Lung (tissue), 16 donors: ENCODE data around the gene TNFSF4. TPM values are rescaled to one million over a fixed set of nuclear protein-coding genes. Genes with fewer than 3 reads are reported as not detected.
A peak's percentile ranks its signal among the peaks of the same experiment; 100 is the strongest.

ENCODE experiments used
- ATAC-seq: fragments of 200-7000 bp; cut with Tn5 transposase; one replicate; pipeline ENCODE4 v1.9.1; 2020; ENCODE audit warnings: moderate number of reproducible peaks; ENCODE audit not compliant: insufficient read depth, low FRiP score
- DNase-seq, 3 donors: peaks; one replicate each; pipeline ENCODE4 v3.0.0-alpha.2; 2013 to 2017
- H3K27ac ChIP-seq, 2 donors: one replicate each; pipeline ENCODE4 v1.5.1; 2013; ENCODE audit warnings: mild to moderate bottlenecking in 2 of 2, moderate library complexity in 2 of 2, control low read depth in 1 of 2, inconsistent platforms in 1 of 2, low read depth in 1 of 2, low read length in 1 of 2
- H3K27me3 ChIP-seq, 3 donors: one replicate each; pipeline ENCODE4 v1.5.1; 2013; ENCODE audit warnings: low read length in 2 of 3; ENCODE audit not compliant: control insufficient read depth in 3 of 3, insufficient read depth in 3 of 3
- H3K36me3 ChIP-seq, 4 donors: one replicate each; pipeline ENCODE4 v1.5.1; 2013; ENCODE audit warnings: low read length in 4 of 4, mild to moderate bottlenecking in 1 of 4, moderate library complexity in 1 of 4; ENCODE audit not compliant: control insufficient read depth in 4 of 4, insufficient read depth in 4 of 4
- H3K4me1 ChIP-seq, 5 donors: one replicate each; pipeline ENCODE4 v1.5.1; 2013; ENCODE audit warnings: low read length in 5 of 5, mild to moderate bottlenecking in 2 of 5, moderate library complexity in 1 of 5; ENCODE audit not compliant: control insufficient read depth in 5 of 5, insufficient read depth in 5 of 5
- H3K4me3 ChIP-seq: one replicate; pipeline ENCODE4 v1.5.1; 2013; ENCODE audit warnings: mild to moderate bottlenecking, control low read depth, moderate library complexity
- H3K9ac ChIP-seq, 2 donors: one replicate each; pipeline ENCODE4 v1.5.1; 2013; ENCODE audit warnings: low read length in 2 of 2, control low read depth in 1 of 2; ENCODE audit not compliant: insufficient read depth in 1 of 2
- H3K9me3 ChIP-seq, 4 donors: one replicate each; pipeline ENCODE4 v1.5.1; 2013; ENCODE audit warnings: low read length in 3 of 4, mild to moderate bottlenecking in 1 of 4, moderate library complexity in 1 of 4; ENCODE audit not compliant: control insufficient read depth in 4 of 4, insufficient read depth in 3 of 4
- CTCF ChIP-seq: IDR thresholded peaks from 2 replicates; pipeline ENCODE4 v1.5.1; 2012; ENCODE audit warnings: mild to moderate bottlenecking; ENCODE audit errors: control extremely low read depth, extremely low read depth
- WGBS, 2 donors: extraction: QIAGEN DNeasy Blood & Tissue Kit; methylation state at CpG; one replicate each; pipeline ENCODE4 v1.1.7; 2013; 5-methylcytosine and 5-hydroxymethylcytosine counted together
- long read RNA-seq, 5 donors: transcript quantifications; one replicate each; lab custom pipeline, GENCODE V29; 2026
- polyA plus RNA-seq, 2 donors: library from polyadenylated mRNA; stranded (reverse); fragments of 200-250 nt; gene quantifications; one replicate each; pipeline ENCODE4 v1.2.1, GENCODE V29; 2013
- total RNA-seq, 2 donors: library from RNA; depleted of rRNA in 1 of 2; stranded (reverse); fragments of >200 nt in 1 of 2; gene quantifications; one replicate each; pipeline ENCODE4 v1.2.1, GENCODE V29; 2014 to 2021
- donor health status: control.
- donor health status: control.
- donor health status: Bipolar disorder and iron deficiency.
- donor health status: healthy.
- donor health status: DM: yes; HTN: yes; CAD: no.

TNFSF4 gene, protein sequence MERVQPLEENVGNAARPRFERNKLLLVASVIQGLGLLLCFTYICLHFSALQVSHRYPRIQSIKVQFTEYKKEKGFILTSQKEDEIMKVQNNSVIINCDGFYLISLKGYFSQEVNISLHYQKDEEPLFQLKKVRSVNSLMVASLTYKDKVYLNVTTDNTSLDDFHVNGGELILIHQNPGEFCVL
- total RNA-seq = 1 to 10 TPM; 1.2 to 2.5 TPM
- 1 to 10 TPM in 1 of 2 donors, under 1 TPM in 1; 0.59 to 1.0 TPM for polyA plus RNA-seq
- long read RNA-seq, donor 1 = 0 reads
- long read RNA-seq, donor 2 = 0 reads
- long read RNA-seq, donor 3, partial matches to known transcripts = 0 of 1 reads
- long read RNA-seq, donor 3, other reads (novel, unspliced or antisense) = 0 of 1 reads
- long read RNA-seq, donor 4 = 0 reads
- long read RNA-seq, donor 5 = 0 reads

- H3K9me3 ChIP-seq = no peaks in the 10 kb centered on the region
- WGBS, 2 donors = 19 to 37% methylated on average over 11 of the region's 11 CpGs
- no peak within 1 kb of the TSS for H3K4me3 ChIP-seq
- DNase-seq (peak; percentile 23 to 80 (median 74)), ATAC-seq (peak; percentile 5)
- no peaks in the 10 kb centered on the region for H3K36me3 ChIP-seq
- no peaks in the 10 kb centered on the region for H3K27me3 ChIP-seq
- peak within 1 kb of the TSS in 1 of 2 donors; percentile 2 for H3K9ac ChIP-seq
- no peak within 1 kb of the TSS for H3K27ac ChIP-seq
- TF ChIP-seq CTCF = no peak
- H3K4me1 ChIP-seq = peaks cover 2 to 33% (median 13%) of the 10 kb centered on the region in 5 donors
Measured at GRCh38 chr1:173206816-173207568, at the start of gene TNFSF4. Gene TNFSF4, minus strand, starts transcription at chr1:173207331. Its CDS starts 155 bp downstream, at chr1:173207176.

- Histone ChIP-seq H3K4me3 (no peak overlapping the region), H3K9me3 (peaks cover 0 to 4% (median 2%) of the 10 kb centered on the region in 4 donors), H3K27me3 (no peaks in the 10 kb centered on the region), H3K36me3 (no peaks in the 10 kb centered on the region), H3K4me1 (no peaks in the 10 kb centered on the region), H3K27ac (no peak overlapping the region), H3K9ac (no peak overlapping the region)
- WGBS, 2 donors = 35 to 38% methylated on average over 3 of the region's 3 CpGs
- ATAC-seq (no peak), DNase-seq (peak in 2 of 3 donors; percentile 26 to 58)
- peak; percentile 24 for TF ChIP-seq CTCF
Measured at GRCh38 chr1:173255214-173255813, 48.2 kb upstream of the TNFSF4 start.

GRCh38 chr1:173253046-173253445 lies 45.9 kb upstream of the TNFSF4 start:
- Histone ChIP-seq H3K4me1 (no peaks in the 10 kb centered on the region), H3K27ac (no peak overlapping the region), H3K27me3 (no peaks in the 10 kb centered on the region), H3K9me3 (no peaks in the 10 kb centered on the region), H3K4me3 (no peak overlapping the region), H3K36me3 (no peaks in the 10 kb centered on the region), H3K9ac (no peak overlapping the region)
- TF ChIP-seq CTCF = no peak
- 95 to 97% methylated on average over 3 of the region's 3 CpGs for WGBS, 2 donors
- DNase-seq = no peak
- ATAC-seq = no peak
